ENCODE data around the gene ORM1. TPM values are rescaled to one million over a fixed set of nuclear protein-coding genes. Genes with fewer than 3 reads are reported as not detected.

ORM1 gene
- total and polyA plus RNA-seq, 2 donors from 2014 or later, result 0.73 TPM; not detected in 1

DNA sequence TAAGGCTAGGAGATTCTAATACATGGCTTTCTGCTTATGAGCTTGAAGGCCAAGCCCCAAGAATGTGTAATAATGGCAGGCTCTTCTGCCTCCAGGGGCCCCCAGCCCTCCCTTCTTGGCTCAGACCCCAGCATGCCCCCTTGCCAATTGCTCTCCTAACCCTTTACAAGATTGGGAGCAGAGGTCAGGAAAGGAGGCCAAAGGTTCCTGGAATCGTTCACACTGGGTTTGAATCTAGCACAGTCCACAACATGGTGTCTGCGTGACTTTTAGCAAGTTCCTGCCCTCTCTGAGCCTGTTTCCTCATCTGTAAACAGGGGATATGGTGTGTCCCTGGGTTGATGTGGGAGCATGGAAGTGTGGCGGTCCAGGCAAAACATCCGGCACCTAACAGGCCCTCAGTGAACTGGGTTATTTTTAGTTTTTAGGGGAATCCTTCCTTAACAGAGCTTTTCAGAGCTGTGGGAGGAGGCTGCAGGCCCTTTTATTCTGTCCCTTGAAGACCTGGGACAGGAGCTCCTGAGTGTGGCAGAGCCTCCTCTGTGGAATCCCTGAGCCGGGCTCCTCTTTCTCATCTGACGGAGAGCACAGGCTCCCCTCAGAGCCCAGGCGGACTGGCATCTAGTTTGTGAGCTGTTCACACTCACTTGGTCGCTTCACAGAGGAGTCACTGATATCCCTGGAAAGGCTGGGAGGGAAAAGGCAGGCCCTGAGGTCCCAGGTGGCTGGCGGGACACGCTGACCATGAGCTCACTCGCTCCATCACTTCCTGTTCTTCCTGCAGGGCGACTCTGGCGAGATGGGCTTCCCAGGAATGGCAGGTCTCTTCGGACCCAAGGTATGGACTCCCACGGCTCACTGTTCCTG lies 23.4 kb upstream of the ORM1 start:
- FAIRE-seq (no peak), DNase-seq (peak in 3 of 5 donors; percentile 7 to 51 (median 19))
- TF ChIP-seq, protein P1, sequence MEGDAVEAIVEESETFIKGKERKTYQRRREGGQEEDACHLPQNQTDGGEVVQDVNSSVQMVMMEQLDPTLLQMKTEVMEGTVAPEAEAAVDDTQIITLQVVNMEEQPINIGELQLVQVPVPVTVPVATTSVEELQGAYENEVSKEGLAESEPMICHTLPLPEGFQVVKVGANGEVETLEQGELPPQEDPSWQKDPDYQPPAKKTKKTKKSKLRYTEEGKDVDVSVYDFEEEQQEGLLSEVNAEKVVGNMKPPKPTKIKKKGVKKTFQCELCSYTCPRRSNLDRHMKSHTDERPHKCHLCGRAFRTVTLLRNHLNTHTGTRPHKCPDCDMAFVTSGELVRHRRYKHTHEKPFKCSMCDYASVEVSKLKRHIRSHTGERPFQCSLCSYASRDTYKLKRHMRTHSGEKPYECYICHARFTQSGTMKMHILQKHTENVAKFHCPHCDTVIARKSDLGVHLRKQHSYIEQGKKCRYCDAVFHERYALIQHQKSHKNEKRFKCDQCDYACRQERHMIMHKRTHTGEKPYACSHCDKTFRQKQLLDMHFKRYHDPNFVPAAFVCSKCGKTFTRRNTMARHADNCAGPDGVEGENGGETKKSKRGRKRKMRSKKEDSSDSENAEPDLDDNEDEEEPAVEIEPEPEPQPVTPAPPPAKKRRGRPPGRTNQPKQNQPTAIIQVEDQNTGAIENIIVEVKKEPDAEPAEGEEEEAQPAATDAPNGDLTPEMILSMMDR (IDR thresholded peaks at IDR 0.05; ENCODE audit: borderline replicate concordance, extremely low read depth, insufficient read depth), result no peak
- Histone ChIP-seq H3K4me1 (ENCODE audit: control insufficient read depth in 2 of 3, insufficient read depth in 2 of 3, low read depth in 1 of 3, low read length in 3 of 3) (no peaks in the 10 kb centered on the region), H3K27me3 (ENCODE audit: control insufficient read depth, insufficient read depth, low read length) (no peaks in the 10 kb centered on the region), H3K36me3 (ENCODE audit: control insufficient read depth in 2 of 3, insufficient read depth in 3 of 3, low read length in 3 of 3) (peaks cover 1 to 22% (median 8%) of the 10 kb centered on the region in 3 donors), H3K9ac (ENCODE audit: low read length in 3 of 3) (no peak overlapping the region), H3K9me3 (ENCODE audit: control insufficient read depth in 2 of 3, insufficient read depth in 1 of 3, low read length in 3 of 3) (no peaks in the 10 kb centered on the region), H3K4me3 (ENCODE audit: low read length in 3 of 3) (no peak overlapping the region), H3K27ac (ENCODE audit: low read depth in 2 of 2, low read length in 2 of 2) (no peak overlapping the region)
- intact Hi-C loops (cut with DNase I), result loop anchor here (10.0 kb wide), 1 partner anchor 215 kb away; no protein-coding TSS in a partner anchor

DNA sequence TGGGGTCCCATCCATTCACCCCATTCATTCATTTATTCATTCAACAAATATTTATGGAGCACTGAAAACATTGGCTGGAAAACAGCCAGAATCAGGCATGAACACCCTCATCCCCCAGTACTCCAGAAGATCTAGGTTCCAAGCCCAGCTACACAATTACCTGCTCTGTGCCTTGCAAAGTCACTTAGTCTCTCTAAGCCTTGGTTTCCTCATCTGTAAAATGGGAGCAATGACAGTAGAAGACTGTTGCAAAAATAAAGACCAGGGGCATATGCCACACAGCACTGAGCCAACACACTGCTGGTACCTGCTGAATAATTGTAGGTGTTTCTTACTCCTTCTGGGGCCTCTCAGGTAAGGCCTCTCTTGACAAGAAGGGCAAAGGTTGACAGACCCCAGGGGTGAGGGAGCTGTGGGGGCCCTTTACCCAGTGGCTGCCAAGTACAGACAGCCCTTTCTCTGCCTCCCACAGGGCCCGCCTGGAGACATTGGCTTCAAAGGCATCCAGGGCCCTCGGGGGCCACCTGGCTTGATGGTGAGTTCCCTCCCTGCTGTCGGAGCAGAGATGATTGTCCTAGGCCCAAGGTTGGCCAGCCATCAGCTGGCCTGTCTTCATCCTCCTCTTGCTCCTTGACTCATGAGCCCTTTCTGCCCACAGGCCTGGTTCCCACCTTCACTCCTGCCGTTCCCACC lies 22.6 kb upstream of the ORM1 start:
- Histone ChIP-seq H3K27me3 (ENCODE audit: control insufficient read depth, insufficient read depth, low read length) (no peaks in the 10 kb centered on the region), H3K27ac (ENCODE audit: low read depth in 2 of 2, low read length in 2 of 2) (no peak overlapping the region), H3K36me3 (ENCODE audit: control insufficient read depth in 2 of 3, insufficient read depth in 3 of 3, low read length in 3 of 3) (peaks cover 0 to 22% (median 4%) of the 10 kb centered on the region in 3 donors), H3K4me3 (ENCODE audit: low read length in 3 of 3) (no peak overlapping the region), H3K9me3 (ENCODE audit: control insufficient read depth in 2 of 3, insufficient read depth in 1 of 3, low read length in 3 of 3) (no peaks in the 10 kb centered on the region), H3K9ac (ENCODE audit: low read length in 3 of 3) (no peak overlapping the region), H3K4me1 (ENCODE audit: control insufficient read depth in 2 of 3, insufficient read depth in 2 of 3, low read depth in 1 of 3, low read length in 3 of 3) (peaks cover 0 to 2% (median 0%) of the 10 kb centered on the region in 3 donors)
- FAIRE-seq, result no peak
- intact Hi-C loops (cut with DNase I), result no loop called here
- TF ChIP-seq, protein P1 (IDR thresholded peaks at IDR 0.05; ENCODE audit: borderline replicate concordance, extremely low read depth, insufficient read depth), result no peak
- peak in 3 of 5 donors; percentile 8 to 35 (median 8) for DNase-seq

DNA sequence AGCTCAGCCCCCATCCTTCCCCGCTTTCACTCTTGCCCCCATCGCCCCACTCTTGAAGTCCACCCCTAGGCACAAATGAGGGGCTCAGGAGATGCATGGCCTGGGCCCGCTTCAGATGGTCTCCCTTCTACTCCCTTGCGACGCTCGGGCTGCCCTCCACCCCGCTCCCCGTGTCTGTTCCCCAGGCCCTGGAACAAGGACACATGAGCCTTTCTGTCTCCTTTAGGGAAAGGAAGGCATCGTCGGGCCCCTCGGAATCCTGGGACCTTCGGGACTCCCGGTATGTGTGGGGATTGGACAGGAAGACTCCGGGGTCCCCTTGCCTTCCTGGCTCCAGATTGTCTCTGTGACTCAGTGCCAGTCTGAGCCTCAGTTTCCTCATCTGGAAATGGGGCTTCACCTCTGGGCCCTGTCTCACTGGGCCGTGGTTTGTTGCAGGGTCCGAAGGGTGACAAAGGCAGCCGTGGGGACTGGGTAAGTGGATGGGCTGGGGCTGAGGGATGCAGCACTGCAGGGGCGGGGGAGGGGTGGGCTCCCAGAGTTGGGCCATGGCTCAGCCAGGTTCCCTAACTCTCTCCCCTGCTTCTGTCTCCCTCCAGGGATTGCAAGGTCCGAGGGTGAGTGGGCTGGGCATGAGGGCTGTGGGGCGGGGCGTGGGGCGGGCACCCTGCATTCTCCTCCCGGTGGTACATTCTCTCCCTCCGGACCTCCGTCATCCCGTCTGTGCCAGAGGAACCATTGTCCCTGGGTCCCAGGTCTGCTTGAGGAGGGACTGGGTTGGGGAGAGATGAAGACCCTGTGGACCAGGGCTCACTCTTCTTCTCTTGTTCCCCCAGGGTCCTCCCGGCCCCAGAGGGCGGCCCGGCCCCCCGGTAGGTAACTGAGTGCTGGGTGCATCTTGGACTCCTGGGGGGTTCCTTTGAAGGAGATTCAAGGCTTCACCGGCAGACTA lies 21.8 kb upstream of the ORM1 start:
- Histone ChIP-seq H3K27ac (ENCODE audit: low read depth in 2 of 2, low read length in 2 of 2) (no peak overlapping the region), H3K36me3 (ENCODE audit: control insufficient read depth in 2 of 3, insufficient read depth in 3 of 3, low read length in 3 of 3) (peaks cover 0 to 19% (median 4%) of the 10 kb centered on the region in 3 donors), H3K4me3 (ENCODE audit: low read length in 3 of 3) (no peak overlapping the region), H3K9me3 (ENCODE audit: control insufficient read depth in 2 of 3, insufficient read depth in 1 of 3, low read length in 3 of 3) (no peaks in the 10 kb centered on the region), H3K4me1 (ENCODE audit: control insufficient read depth in 2 of 3, insufficient read depth in 2 of 3, low read depth in 1 of 3, low read length in 3 of 3) (peaks cover 0 to 6% (median 0%) of the 10 kb centered on the region in 3 donors), H3K9ac (ENCODE audit: low read length in 3 of 3) (no peak overlapping the region), H3K27me3 (ENCODE audit: control insufficient read depth, insufficient read depth, low read length) (no peaks in the 10 kb centered on the region)
- DNase-seq, result peak in 2 of 5 donors; percentile 35
- intact Hi-C loops (cut with DNase I), result no loop called here
- TF ChIP-seq, protein P1 (IDR thresholded peaks at IDR 0.05; ENCODE audit: borderline replicate concordance, extremely low read depth, insufficient read depth), result no peak
- no peak for FAIRE-seq
